ENCODE measurements around the gene THSD4.

The THSD4 gene

DNA sequence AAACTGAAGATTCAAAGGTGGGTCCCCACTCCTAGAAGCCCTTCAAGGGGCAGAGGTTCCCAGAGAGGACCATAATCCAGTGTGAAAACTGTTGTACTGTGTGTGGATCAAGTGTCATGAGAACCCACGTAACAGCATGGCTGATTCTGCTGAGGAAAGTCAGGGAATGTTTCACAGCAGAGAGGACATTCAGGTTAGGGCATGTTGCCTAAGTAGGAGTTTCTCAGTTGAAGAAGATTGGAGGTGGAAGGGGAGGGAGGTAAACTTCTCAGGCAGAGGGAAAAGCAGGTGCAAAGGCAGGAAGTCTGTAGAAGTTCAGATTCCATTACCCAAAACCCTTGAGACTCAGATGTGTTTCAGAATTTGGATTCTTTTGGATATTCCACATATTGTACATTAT is 448.9 kb downstream of the THSD4 start:
- Histone ChIP-seq H3K4me3 (IDR thresholded peaks at IDR 0.05; ENCODE audit: insufficient read depth, low read depth, low read length) (no peak overlapping the region), H3K79me2 (ENCODE audit: insufficient read depth, low read depth) (no peaks in the 10 kb centered on the region)
- TF ChIP-seq CTCF (conservative IDR thresholded peaks at IDR 0.05; ENCODE audit: low read depth, low read length), result no peak

DNA sequence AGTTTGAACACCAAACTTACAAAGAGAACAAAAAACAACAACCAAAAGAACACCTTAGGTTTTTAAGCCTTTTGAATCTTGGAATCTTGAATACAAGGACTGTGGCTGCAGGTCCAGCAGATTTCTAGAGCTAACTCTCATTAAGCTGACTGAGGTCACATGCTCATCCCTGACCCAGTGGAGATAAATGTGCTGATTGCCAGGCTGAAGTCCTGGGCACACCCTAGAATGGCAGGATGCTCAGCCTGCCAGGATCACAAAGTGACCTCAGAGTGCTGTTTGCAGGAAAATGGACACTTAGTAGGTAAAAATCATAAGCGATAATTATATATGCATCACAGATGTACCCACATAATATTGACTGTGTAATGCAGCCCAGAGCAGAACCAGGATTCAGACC is 449.7 kb downstream of the THSD4 start:
- TF ChIP-seq CTCF (conservative IDR thresholded peaks at IDR 0.05; ENCODE audit: low read depth, low read length), result no peak
- Histone ChIP-seq H3K4me2 (no peak overlapping the region), H4K20me1 (ENCODE audit: insufficient read depth) (no peaks in the 10 kb centered on the region), H3K4me1 (ENCODE audit: low read depth, poor library complexity, severe bottlenecking) (no peaks in the 10 kb centered on the region), H3K27ac (no peak overlapping the region), H3K4me3 (IDR thresholded peaks at IDR 0.05; ENCODE audit: insufficient read depth, low read depth, low read length) (no peak overlapping the region), H3K27me3 (ENCODE audit: insufficient read depth, low read depth) (no peaks in the 10 kb centered on the region), H3K79me2 (ENCODE audit: insufficient read depth, low read depth) (no peaks in the 10 kb centered on the region), H2AFZ (ENCODE audit: low read depth) (no peak overlapping the region), H3K9ac (no peak overlapping the region), H3K36me3 (ENCODE audit: insufficient read depth) (no peaks in the 10 kb centered on the region)

More for the DNA sequence above, 448.9 kb downstream of the THSD4 start:
- H3K9ac ChIP-seq, result no peak overlapping the region
- no peaks in the 10 kb centered on the region for H3K27me3 ChIP-seq (ENCODE audit: insufficient read depth, low read depth)
- no peak overlapping the region for H3K4me2 ChIP-seq
- H2AFZ ChIP-seq (ENCODE audit: low read depth), result no peak overlapping the region
- H3K27ac ChIP-seq, result no peak overlapping the region
- H3K4me1 ChIP-seq (ENCODE audit: low read depth, poor library complexity, severe bottlenecking), result no peaks in the 10 kb centered on the region
- H3K36me3 ChIP-seq (ENCODE audit: insufficient read depth), result no peaks in the 10 kb centered on the region
- H4K20me1 ChIP-seq (ENCODE audit: insufficient read depth), result no peaks in the 10 kb centered on the region

DNA sequence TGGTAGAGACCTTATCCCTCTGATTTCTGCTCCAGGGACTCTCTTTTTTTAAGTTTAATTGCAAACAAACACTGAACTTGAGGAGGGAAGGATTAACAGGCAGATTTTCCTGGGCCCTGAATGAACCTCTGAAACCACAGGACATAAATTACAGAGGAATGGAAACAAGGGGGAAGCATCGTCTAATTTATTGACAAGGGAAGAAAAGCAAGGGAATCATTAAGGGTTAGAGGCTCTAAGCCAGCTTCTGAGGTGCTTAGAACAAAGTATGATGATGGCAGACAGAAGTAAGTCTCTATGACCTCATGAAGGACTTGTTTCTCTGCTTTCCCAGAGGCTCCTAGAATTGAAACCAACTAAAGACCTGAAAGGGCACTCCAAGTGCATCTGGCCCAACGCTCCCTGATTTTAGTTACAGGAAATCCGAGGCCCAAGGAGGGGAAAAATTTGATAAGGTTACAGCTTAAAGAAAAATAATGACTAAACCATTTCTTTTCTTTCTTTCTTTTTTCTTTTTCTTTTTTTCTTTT is 450.4 kb downstream of the THSD4 start:
- no peak for TF ChIP-seq CTCF (conservative IDR thresholded peaks at IDR 0.05; ENCODE audit: low read depth, low read length)
- Histone ChIP-seq H4K20me1 (ENCODE audit: insufficient read depth) (no peaks in the 10 kb centered on the region), H3K36me3 (ENCODE audit: insufficient read depth) (no peaks in the 10 kb centered on the region), H3K27ac (no peak overlapping the region), H3K4me2 (no peak overlapping the region), H3K27me3 (ENCODE audit: insufficient read depth, low read depth) (no peaks in the 10 kb centered on the region), H2AFZ (ENCODE audit: low read depth) (no peak overlapping the region), H3K4me3 (IDR thresholded peaks at IDR 0.05; ENCODE audit: insufficient read depth, low read depth, low read length) (no peak overlapping the region), H3K9ac (no peak overlapping the region), H3K4me1 (ENCODE audit: low read depth, poor library complexity, severe bottlenecking) (no peaks in the 10 kb centered on the region), H3K79me2 (ENCODE audit: insufficient read depth, low read depth) (no peaks in the 10 kb centered on the region)

- no peak overlapping the region for H3K27ac ChIP-seq
- no peak for TF ChIP-seq CTCF (conservative IDR thresholded peaks at IDR 0.05; ENCODE audit: low read depth, low read length)
- no peak overlapping the region for H3K4me2 ChIP-seq
- H3K36me3 ChIP-seq (ENCODE audit: insufficient read depth), result no peaks in the 10 kb centered on the region
- H3K4me1 ChIP-seq (ENCODE audit: low read depth, poor library complexity, severe bottlenecking), result no peaks in the 10 kb centered on the region
- H4K20me1 ChIP-seq (ENCODE audit: insufficient read depth), result no peaks in the 10 kb centered on the region
- H3K27me3 ChIP-seq (ENCODE audit: insufficient read depth, low read depth), result no peaks in the 10 kb centered on the region
- no peak overlapping the region for H3K9ac ChIP-seq
- no peaks in the 10 kb centered on the region for H3K79me2 ChIP-seq (ENCODE audit: insufficient read depth, low read depth)
- H2AFZ ChIP-seq (ENCODE audit: low read depth), result no peak overlapping the region
- H3K4me3 ChIP-seq (IDR thresholded peaks at IDR 0.05; ENCODE audit: insufficient read depth, low read depth, low read length), result no peak overlapping the region
Measured at GRCh38 chr15:71566226-71566625, 451.0 kb downstream of the THSD4 start.
